Anterior cingulate cortex (tissue), 58 donors: ENCODE measurements around the gene ESM1.
"Not testable (repeated sequence)": the region's sequence is repeated elsewhere in the genome, so short reads cannot be mapped to it uniquely, and the experiment has no call there.

ENCODE experiments used
- DNase-seq, 58 donors: peaks; one replicate each; lab custom pipeline; 2025; lab: John Stamatoyannopoulos, UW

The ESM1 gene, protein sequence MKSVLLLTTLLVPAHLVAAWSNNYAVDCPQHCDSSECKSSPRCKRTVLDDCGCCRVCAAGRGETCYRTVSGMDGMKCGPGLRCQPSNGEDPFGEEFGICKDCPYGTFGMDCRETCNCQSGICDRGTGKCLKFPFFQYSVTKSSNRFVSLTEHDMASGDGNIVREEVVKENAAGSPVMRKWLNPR

DNA sequence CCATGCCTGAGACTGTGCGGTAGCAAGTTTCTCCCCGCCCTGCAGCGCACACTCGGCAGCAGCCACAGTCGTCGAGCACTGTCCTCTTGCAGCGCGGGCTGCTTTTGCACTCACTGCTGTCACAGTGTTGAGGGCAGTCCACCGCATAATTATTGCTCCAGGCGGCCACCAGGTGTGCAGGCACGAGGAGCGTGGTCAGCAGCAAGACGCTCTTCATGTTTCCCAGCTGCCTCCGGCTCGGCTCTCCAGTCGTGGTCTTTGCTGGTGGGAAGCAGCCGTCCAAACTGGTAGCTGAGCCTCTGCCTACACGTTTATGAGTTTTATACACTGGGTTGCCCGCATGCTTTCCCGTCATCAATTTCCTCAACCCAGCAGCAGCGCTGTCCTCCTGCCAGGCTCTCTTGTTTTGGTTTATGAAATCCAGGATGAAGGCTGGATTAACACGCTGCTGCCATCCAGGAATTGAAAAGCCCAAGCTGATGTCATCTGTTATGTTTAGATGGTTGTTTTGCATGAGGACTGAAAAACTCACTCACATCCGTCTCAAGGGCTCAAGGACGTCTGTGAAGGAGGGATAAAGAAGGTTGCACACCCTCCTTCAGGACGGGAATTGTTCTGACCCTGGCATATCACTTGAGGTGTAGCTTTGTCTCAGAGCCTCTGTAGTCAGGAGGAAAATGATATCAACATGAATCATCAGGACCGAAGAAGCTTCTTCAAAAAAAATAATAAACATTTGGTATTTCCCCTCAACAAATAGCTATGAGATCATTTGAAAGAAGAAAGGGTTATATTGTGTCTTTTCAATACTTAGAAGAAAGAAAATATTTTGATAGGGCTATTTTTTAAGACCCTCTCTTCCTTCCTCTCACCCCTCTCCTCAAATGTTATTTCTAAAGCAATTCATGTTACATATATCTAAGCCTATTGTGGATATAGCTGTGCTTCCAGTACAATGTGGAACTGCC lies at the start of gene ESM1:
ESM1 (minus strand) TSS at position 293 of the 968 bp plus-strand sequence; CDS start at position 217, 76 bp downstream.
- DNase-seq = no peak

DNA sequence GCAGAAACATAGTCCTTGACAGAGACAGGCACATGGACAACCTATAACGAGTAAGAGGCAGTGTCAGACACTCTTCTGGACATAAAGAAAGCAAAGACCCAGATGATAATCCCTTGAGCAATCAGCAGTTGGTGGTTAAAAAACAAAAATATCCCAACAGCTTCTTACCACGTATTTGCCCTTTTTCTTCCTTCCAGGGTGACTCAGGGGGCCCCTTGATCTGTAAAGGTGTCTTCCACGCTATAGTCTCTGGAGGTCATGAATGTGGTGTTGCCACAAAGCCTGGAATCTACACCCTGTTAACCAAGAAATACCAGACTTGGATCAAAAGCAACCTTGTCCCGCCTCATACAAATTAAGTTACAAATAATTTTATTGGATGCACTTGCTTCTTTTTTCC lies 48.2 kb upstream of the ESM1 start:
- no peak for DNase-seq

DNA sequence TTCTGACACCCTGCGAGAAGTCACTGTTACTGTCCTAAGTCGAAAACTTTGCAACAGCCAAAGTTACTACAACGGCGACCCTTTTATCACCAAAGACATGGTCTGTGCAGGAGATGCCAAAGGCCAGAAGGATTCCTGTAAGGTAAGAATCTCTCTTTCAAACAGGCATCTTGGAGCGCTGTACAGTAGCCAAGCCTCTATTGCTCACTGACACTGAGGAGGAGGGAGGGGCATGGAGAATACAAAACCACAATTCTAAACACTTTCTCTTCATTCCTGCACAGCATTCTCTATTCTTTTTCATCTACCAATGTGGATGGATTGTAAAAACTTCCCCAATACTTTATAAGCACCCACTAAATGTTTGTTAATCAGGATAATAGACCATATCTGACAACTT lies 46.1 kb upstream of the ESM1 start:
- no peak for DNase-seq

DNA sequence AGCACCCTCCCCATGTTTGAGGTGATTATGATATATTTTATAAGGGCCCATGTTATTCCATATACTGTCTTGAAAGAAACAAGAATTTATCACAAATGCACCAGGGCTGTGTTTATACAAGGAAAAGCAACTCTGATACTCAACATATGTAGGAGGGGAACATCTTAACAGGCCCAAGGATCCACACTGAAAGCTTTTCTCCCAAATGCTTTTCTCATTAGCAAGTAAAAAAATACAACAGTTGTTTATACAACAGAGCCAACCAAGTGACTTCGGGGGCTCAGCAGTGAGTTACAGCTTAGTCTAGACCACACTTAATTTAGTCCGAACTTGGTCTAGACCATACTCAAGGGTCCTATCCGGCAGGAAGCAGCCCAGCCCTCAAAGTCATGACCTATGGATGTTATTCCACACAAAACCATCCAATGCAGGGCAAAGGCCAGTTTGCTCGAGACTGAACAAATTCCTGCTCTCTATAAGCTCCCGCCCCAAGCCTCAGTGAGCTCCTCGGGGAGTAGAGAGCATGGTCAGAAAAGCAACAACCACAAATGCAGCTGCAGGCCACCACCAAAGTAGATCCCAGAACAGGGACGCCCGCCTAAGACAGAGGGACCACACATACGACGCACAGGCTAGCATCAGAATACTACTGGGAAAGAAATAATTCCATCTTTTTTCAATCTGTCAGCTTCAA lies 45.4 kb upstream of the ESM1 start:
- no peak for DNase-seq

DNA sequence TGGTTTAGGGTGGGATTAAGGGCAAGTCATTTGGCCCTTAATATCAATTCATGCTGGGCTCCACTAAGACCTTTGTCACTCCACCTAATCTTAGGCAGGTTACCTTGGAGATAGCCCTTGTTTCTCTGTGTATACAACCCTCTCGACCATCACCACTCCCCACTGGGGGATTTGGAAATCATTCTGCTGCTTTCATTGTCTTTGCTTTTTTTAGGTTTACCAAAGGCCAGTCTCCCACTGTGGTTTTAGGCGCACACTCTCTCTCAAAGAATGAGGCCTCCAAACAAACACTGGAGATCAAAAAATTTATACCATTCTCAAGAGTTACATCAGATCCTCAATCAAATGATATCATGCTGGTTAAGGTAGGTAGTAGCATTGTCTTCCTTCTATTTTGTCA lies 44.8 kb upstream of the ESM1 start:
- DNase-seq = no peak

DNA sequence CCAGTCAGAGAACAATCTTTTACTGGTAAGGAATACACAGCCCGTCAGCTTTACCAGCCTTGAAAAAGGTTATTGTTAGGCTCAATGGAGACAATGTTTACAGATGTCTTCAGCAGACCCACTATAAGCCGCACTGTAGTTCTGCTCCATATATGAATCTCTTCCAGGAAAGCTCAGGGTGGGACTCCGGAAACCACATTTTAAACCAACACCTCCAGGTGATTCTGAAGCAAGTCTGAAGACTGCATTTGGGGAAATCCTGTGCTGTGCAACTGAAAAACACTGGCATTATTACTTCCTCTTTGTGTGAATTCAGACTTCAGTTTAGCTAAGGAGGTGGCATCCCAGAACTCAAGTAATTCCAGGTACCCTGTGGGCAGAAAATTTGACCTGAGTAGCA lies 42.2 kb upstream of the ESM1 start:
- DNase-seq = no peak

DNA sequence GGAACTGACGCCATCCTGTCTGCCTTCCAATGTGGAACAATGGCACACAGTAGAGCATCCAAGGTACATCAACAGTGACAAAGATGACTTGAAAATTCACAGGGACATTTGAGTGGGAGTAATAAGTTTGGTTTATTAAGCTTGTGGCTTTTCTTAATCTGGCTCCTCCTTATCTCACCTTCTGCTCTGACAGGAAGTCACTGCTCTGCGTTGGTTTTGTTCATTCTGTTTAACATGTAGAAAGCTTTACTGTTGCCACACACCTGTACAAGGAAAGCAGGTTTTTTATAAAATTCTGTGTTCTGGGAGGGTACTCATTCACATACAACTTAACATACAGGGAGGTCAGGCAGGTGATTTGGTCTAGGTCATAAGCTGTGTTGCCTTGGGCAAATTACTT lies 37.1 kb upstream of the ESM1 start:
- DNase-seq = no peak

DNA sequence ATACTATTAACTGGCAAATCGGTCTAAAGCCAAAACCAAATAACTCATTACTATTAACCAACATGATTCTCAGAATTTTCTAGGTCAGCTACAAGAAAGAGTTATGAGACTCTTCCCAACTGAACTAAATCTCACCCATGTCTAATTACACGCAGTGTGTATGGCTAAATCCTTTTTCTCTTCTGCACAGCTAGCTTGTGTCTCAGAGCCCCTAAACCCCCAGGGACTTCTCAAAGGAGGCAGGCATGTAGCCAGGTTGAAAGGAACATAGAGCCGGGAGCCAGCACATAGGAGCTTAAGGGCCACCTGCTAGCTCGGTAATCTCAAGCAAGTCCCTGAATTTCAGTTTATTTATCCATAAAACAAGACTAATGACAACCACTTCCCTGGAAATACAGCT lies 36.4 kb upstream of the ESM1 start:
- no peak for DNase-seq

DNA sequence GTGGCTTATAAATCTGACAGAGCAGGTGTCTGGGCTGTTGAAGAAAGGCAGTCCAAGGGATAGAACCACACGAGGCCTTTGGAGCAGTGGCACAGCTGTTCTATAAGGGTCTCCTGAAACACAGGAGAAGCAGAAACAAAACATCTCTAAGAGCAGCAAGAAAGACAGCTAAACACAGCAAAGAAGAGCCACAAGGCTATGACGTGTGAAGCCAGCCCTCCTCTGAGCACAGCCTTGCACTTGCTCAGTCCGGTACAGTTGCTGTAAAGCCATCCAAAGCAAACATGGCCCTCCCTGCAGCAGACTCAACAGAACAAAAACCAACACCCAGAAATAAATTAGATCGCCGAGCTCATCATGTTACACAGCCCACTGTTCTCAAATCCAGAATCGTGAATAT lies 36.0 kb upstream of the ESM1 start:
- DNase-seq = no peak

DNA sequence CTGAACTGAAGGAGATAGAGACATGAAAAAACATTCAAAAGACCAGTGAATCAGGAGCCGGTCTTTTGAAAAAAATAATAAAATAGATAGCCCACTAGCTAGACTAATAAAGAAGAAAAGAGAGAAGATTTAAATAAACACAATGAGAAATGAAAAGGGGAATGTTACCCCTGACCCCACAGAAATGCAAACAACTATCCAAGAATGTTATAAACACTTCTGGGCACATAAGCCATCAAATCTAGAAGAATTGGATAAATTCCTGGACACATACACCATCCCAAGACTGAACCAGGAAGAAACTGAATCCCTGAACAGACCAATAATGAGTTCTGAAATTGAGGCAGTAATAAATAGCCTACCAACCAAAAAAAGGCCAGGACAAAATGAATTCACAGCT lies 24.8 kb upstream of the ESM1 start:
- not testable (repeated sequence) for DNase-seq

DNA sequence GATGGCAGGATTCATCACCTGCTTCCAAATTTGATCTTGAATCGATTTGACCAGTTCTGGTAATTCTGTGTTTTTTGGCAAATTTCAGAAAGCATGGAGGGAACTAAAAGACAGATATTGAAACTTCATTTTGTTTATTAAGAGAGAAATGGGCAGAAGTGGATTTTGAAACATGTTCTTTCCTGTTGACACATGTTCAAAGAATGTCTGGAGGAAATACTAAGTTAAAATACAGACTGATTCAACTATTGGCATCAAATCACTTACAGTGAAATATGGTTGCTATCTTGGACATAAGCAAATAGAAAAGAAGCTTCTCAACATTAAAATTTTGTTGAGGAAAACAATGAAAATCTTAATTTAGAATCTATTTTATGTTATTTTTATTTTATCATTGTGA lies 19.3 kb upstream of the ESM1 start:
- no peak for DNase-seq

DNA sequence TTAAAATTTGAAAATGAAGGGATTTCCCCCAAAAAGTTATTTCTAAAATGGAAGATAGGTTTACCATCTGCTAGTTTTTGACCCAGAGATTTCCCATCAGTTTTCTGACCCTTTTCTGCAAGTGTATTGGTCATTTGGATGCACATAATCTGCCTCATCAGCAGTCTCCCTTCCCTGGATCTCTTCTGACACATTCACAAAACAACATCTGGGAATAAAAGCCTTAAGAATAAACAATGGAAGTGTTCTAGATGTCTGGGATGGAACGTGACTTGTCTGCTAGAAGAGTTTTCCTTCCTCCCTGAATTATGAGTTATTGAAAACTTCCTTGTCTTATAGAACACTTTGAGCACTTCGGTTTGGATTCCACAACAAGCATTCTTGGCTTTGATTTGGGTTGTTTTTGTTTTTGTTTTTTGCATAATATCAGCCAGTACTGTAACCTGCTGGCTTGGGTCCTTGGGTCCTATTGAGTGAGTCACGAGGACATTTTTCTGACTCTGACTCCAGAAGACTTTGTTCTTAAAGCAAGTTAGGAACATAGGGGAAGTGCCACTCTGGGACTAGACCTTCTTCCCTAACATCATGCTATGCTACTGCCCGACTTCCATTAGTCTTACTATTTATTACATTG lies 18.2 kb upstream of the ESM1 start:
- DNase-seq = no peak

DNA sequence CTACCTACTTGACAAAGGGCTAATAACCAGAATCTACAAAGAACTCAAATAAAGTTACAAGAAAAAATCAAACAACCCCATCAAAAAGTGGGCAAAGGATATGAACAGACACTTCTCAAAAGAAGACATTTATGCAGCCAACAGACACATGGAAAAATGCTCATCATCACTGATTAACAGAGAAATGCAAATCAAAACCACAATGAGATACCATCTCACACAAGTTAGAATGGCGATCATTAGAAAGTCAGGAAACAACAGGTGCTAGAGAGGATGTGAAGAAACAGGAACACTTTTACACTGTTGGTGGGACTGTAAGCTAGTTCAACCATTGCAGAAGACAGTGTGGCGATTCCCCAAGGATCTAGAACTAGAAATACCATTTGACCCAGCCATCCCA lies 16.8 kb upstream of the ESM1 start:
- not testable (repeated sequence) for DNase-seq

DNA sequence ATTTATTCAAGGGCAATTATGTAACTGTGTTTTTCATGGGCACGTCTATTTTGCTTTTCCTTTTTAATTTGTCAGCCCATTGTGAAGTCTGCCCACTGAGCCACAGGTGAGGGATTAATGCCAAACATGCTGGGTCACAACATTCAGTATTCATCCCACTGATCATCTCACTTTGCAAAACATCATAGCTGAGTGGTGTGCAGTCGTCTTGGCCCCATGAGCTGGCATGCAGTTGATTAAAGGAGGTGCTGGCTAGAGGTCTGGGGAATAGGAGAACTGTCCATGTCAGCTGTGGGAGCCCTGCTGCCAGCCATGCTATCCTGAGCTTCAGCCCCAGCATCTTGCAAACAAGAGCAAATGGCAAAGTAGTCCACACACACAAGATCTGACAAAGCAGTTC lies 11.7 kb upstream of the ESM1 start:
- DNase-seq = no peak

DNA sequence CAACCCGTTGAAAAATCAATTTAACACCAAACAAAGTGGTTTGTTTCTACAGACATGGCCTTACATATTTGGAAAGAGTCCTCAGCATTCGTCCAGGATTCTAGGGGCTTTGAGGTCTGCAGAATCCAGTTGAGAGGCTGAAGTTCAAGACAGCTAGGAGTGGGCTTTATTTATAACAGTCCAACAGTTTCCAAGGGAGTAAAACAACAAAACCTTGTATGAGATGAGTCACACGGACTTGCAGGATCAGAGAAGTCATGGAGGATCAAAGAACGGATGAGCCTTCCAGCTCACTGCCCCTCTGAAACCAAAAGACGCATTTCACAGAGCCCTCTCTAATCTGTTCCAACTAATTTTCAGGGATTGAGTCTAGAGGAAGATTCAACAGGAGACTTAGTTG lies 11.1 kb upstream of the ESM1 start:
- DNase-seq = no peak

DNA sequence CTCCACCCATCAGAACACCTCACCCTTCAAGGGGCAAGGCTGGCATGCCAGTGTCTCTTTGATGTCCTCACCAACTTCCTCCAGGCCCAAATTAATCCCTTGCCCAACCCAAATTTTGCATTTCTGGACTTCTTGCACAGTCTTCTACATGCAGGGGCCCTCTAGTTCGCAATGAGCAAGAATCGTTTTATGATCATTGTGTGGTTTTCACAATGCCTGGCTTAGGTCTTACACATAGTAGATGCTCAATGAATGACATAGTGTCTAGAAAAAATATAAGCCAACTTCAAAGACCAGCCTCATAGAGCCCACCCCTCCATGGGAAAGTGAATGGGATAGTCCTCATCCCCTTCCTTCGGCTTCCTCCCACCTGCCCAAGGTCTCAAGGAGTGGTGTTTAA lies 9.8 kb upstream of the ESM1 start:
- DNase-seq = no peak

DNA sequence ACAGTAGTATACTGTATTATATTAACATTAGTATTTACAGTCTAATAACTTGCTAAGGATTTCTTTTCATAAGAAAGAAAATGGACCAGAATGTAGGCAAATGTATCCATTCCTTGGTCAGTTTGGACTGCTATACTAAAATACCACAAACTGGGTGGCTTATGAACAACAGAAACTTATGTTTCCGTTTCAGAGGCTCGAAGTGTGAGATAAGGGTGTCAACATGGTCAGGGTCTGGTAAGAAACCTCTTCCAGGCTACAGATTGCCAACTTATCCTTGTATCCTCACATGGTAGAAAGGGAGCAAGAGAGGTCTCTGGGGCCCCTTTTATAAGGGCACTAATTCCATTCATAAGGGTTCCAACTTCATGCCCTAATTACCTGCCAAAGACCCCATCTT lies 9.2 kb upstream of the ESM1 start:
- no peak for DNase-seq

DNA sequence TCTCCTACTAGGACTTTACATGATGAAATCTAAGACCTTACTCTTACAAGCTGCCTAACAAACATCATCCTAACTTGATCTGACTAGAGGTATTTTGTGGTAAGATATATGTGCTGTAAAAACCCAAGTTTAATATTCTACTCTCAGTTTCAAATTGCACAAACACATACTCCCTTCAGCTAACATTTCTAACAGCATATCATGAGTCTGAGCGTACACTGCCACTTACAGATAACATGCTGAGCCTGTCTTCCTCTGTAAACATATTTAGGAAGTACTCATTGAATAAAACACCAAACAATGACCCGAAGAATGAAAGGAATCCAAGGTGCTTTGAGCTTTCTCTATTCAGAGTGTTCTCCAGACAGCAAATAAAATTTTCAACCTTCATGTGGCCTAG lies 7.9 kb upstream of the ESM1 start:
- no peak for DNase-seq

DNA sequence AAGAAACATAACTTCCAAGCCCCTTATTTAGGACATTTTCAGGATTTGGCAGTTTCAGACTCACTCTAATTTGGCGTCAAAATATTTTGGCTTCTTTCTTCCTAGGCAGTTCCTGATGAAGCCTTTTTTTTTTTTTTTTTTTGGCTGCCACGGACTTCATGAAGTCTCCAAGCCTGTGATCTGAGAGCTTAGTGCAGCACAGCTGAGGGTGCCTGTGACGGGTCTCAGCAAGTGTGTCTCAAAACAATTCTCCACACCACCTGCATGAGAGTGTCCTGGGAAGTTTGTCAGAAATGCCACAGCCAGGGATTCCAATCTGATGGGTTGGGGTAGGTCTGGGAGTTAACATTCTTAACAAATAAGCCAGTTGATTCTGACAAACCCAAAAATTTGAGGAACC lies 6.0 kb upstream of the ESM1 start:
- DNase-seq = no peak

DNA sequence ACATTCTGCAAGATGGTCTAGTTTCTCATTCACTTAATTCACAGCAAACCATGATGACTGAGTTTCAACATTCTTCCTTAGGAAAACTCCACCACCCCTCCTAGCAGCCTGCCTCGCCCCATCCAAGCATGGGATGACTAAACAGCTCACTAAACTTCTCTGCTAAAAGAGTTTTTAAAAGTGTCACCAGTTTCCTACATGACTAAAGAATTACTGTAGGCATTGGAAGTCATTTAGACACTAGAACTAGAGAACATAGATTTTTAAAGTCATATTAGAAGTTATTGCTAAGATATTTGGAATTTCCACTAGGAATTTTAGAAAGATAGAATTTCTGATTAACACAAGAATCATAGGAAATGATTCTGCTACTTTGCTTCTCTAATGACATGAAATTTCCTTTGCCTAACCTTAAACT lies 5.5 kb upstream of the ESM1 start:
- DNase-seq = no peak

DNA sequence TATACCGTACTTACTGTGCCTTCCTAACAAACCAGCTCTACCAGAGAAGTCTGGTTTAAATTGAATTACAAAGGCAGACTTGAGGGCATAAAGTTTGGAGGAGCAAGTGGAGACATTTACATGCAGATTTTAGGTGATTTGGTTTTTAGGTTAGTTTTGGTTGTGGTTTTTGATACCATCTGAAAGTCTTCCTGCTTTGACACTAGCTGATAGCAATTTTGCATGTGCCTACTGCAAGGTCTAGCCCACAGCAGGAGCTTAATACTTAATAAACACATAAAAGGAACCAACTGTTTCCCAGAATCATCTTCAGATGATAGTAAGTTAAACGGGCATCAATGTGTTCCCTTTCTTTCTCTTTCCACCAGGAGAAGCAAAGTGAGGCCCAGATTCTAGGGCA lies 3.4 kb upstream of the ESM1 start:
- no peak for DNase-seq
